HepG2 (cell line): ENCODE results near the gene TBX6. TPM values are rescaled to one million over a fixed set of nuclear protein-coding genes. Genes with fewer than 3 reads are reported as not detected.
A peak's percentile ranks its signal among the peaks of the same experiment; 100 is the strongest.

Experiments
- CCAR2 ChIP-seq: fragments of 200-400 bp; formaldehyde crosslinking; optimal IDR thresholded peaks from 2 replicates; pipeline ENCODE3; 2018; ENCODE audit warnings: low read depth, mild to moderate bottlenecking, low read length, moderate library complexity
- DNMT1 ChIP-seq: sonication (generic); formaldehyde crosslinking; IDR thresholded peaks from 2 replicates; pipeline ENCODE4 v1.5.1; 2020; ENCODE audit warnings: mild to moderate bottlenecking, missing genetic modification reagents
- DNMT3B ChIP-seq: conservative IDR thresholded peaks from 2 replicates; pipeline ENCODE4 v1.6.1; 2016; ENCODE audit warnings: missing biosample characterization, control low read depth
- FOXP4 ChIP-seq: sonication (generic); formaldehyde crosslinking; IDR thresholded peaks from 2 replicates; pipeline ENCODE4 v1.4.0; 2020; ENCODE audit warnings: missing genetic modification reagents
- GTF3A ChIP-seq: sonication (generic); formaldehyde crosslinking; conservative IDR thresholded peaks from 2 replicates; pipeline ENCODE4 v1.4.0; 2020; ENCODE audit warnings: mild to moderate bottlenecking, missing genetic modification reagents
- IKZF4 ChIP-seq: sonication (generic); formaldehyde crosslinking; IDR thresholded peaks from 2 replicates; pipeline ENCODE4 v1.5.1; 2020; ENCODE audit warnings: borderline replicate concordance, mild to moderate bottlenecking, low read depth, missing genetic modification reagents; ENCODE audit errors: not compliant biosample characterization
- NFIC ChIP-seq: IDR thresholded peaks from 2 replicates; pipeline ENCODE4 v1.6.1; 2012; ENCODE audit warnings: mild to moderate bottlenecking, low read length, inconsistent platforms
- NR2F6 ChIP-seq, 2 experiments: IDR thresholded peaks; 2 replicates each; pipeline ENCODE4 v1.6.1; 2016; ENCODE audit warnings: antibody characterized with exemption in 1 of 2, mild to moderate bottlenecking in 1 of 2
- PRMT3 ChIP-seq: sonication (generic); formaldehyde crosslinking; IDR thresholded peaks from 2 replicates; pipeline ENCODE4 v1.8.1; 2022; ENCODE audit warnings: low read depth, mild to moderate bottlenecking, moderate library complexity, missing genetic modification reagents, borderline replicate concordance
- SNAPC5 ChIP-seq: sonication (generic); formaldehyde crosslinking; IDR thresholded peaks from 2 replicates; pipeline ENCODE4 v1.8.1; 2023; ENCODE audit warnings: mild to moderate bottlenecking, missing genetic modification reagents, borderline replicate concordance
- SP1 ChIP-seq, 2 experiments: fragments of 450-650 bp in 1 of 2; sonication (generic) in 1 of 2; formaldehyde crosslinking in 1 of 2; IDR thresholded peaks; 2 replicates each; pipeline versions ENCODE4 v1.4.0 to v1.6.1; 2016 to 2020; ENCODE audit warnings: missing genetic modification reagents in 1 of 2
- STAT6 ChIP-seq: sonication (generic); formaldehyde crosslinking; IDR thresholded peaks from 2 replicates; pipeline ENCODE4 v1.4.0; 2020; ENCODE audit warnings: missing genetic modification reagents, mild to moderate bottlenecking, borderline replicate concordance
- THRA ChIP-seq: sonication (generic); formaldehyde crosslinking; IDR thresholded peaks from 2 replicates; pipeline ENCODE4 v1.4.0; 2020; ENCODE audit warnings: missing genetic modification reagents, borderline replicate concordance
- ZBTB1 ChIP-seq: sonication (generic); formaldehyde crosslinking; IDR thresholded peaks from 2 replicates; pipeline ENCODE4 v1.4.0; 2020; ENCODE audit warnings: missing genetic modification reagents, borderline replicate concordance
- ZNF24 ChIP-seq: fragments of 450-650 bp; IDR thresholded peaks from 2 replicates; pipeline ENCODE4 v1.6.1; 2017; ENCODE audit warnings: antibody characterized with exemption, mild to moderate bottlenecking
- ZNF260 ChIP-seq: sonication (generic); formaldehyde crosslinking; IDR thresholded peaks from 2 replicates; pipeline ENCODE4 v1.4.0; 2020; ENCODE audit warnings: missing genetic modification reagents, low read depth, mild to moderate bottlenecking, borderline replicate concordance
- ZNF275 ChIP-seq: sonication (generic); formaldehyde crosslinking; IDR thresholded peaks from 2 replicates; pipeline ENCODE4 v1.8.0; 2022; ENCODE audit warnings: missing genetic modification reagents, mild to moderate bottlenecking, inconsistent platforms, borderline replicate concordance
- ZNF691 ChIP-seq: sonication (generic); formaldehyde crosslinking; IDR thresholded peaks from 2 replicates; pipeline ENCODE4 v1.4.0; 2020; ENCODE audit warnings: missing genetic modification reagents, low read depth, mild to moderate bottlenecking, borderline replicate concordance
- polyA plus RNA-seq, 8 experiments: library from polyadenylated mRNA; depleted of rRNA in 3 of 8; stranded (reverse) in 7 of 8; unstranded in 1 of 8; fragments of >200 nt; fragmentation: Illumina TruSeq in 4 of 8; extraction: Trizol in 4 of 8; gene quantifications; 2 replicates each; pipeline versions ENCODE4 v1.2.1 to v1.2.3, GENCODE V29; 2011 to 2016; ENCODE audit warnings: low read depth in 4 of 8, missing spikeins in 1 of 8, mixed read lengths in 1 of 8; ENCODE audit not compliant: insufficient read depth in 1 of 8
- total RNA-seq, 5 experiments: library from RNA; depleted of rRNA; stranded (reverse); fragments of >200 nt; fragmentation: Illumina TruSeq; extraction: Trizol; gene quantifications; 2 replicates each; pipeline ENCODE4 v1.2.3, GENCODE V29; 2016; ENCODE audit warnings: low read depth in 1 of 5

TBX6 gene
- total and polyA plus RNA-seq, 2 of the 13 experiments (the other 11 are each of a cell fraction or from before 2014, with no cell fraction given), result 0.24 to 0.42 TPM

GRCh38 chr16:30091474-30092372, at the start of gene TBX6 (continued):
- TF ChIP-seq STAT6 (CRISPR knock-in tag) (peak; percentile 93; the same call in 1 of the 2 replicates), IKZF4 (no peak), CCAR2 (no peak), ZNF275 (CRISPR knock-in tag) (no peak), ZNF24 (no peak), THRA (CRISPR knock-in tag) (peak; percentile 99), FOXP4 (CRISPR knock-in tag) (peak; percentile 50; the same call in 1 of the 2 replicates), NR2F6 (IDR thresholded peaks at IDR 0.05) (0 out of 2 replicates have a peak, but pooled peaks have one; percentile 5), NR2F6 (CRISPR knock-in tag; IDR thresholded peaks at IDR 0.05) (peak; percentile 85), SNAPC5 (CRISPR knock-in tag) (no peak), GTF3A (no peak), DNMT3B (peak; percentile 79; the same call in 1 of the 2 replicates), PRMT3 (CRISPR knock-in tag) (no peak), ZNF260 (CRISPR knock-in tag) (no peak), ZBTB1 (CRISPR knock-in tag) (no peak), SP1 (IDR thresholded peaks at IDR 0.05) (no peak), SP1 (CRISPR knock-in tag; IDR thresholded peaks at IDR 0.05) (peak; percentile 18; the same call in 1 of the 2 replicates), ZNF691 (CRISPR knock-in tag) (no peak; the same call in 1 of the 2 replicates), DNMT1 (CRISPR knock-in tag) (no peak), NFIC (no peak)
